Activated T-helper 1 cell treated with anti-CD3 and anti-CD28 coated beads, Interleukin-12 subunit alpha, Interleukin-12 subunit beta, Interleukin-2, Interleukin-4 antibody, amounts not matched to agents 30 ng/mL and 10 ng/mL and 1 ng/mL, durations not matched to agents 14 hours and 24 hours and 36 hours (primary cell): ENCODE results near the gene GGT6. TPM values are rescaled to one million over a fixed set of nuclear protein-coding genes. Genes with fewer than 3 reads are reported as not detected.
A peak's percentile ranks its signal among the peaks of the same experiment; 100 is the strongest.

Experiments
- DNase-seq: peaks from one replicate; pipeline ENCODE4 v3.0.0; 2021; ENCODE audit warnings: low spot score
- H3K27ac Mint-ChIP-seq: one replicate; pipeline ENCODE4 v1.8.0; 2021; ENCODE audit warnings: mild to moderate bottlenecking, mixed read lengths
- H3K27me3 Mint-ChIP-seq: one replicate; pipeline ENCODE4 v1.8.0; 2022; ENCODE audit warnings: mild to moderate bottlenecking, moderate library complexity, mixed read lengths; ENCODE audit not compliant: insufficient read depth
- H3K36me3 Mint-ChIP-seq: one replicate; pipeline ENCODE4 v1.8.0; 2021; ENCODE audit warnings: low read depth, mixed read lengths
- H3K4me1 Mint-ChIP-seq: one replicate; pipeline ENCODE4 v1.8.0; 2021; ENCODE audit warnings: low read depth, mixed read lengths
- H3K4me3 Mint-ChIP-seq: one replicate; pipeline ENCODE4 v1.8.0; 2021; ENCODE audit warnings: mild to moderate bottlenecking, moderate library complexity, mixed read lengths
- H3K9me3 Mint-ChIP-seq: one replicate; pipeline ENCODE4 v1.8.0; 2021; ENCODE audit warnings: mixed read lengths
- intact Hi-C: fragments of 100-400 bp; cut with micrococcal nuclease; formaldehyde crosslinking; loops from one replicate; pipeline ENCODE4 v1.15.1; 2024
- total RNA-seq: library from RNA; stranded (reverse); gene quantifications from 2 replicates; pipeline ENCODE4 v1.2.3, GENCODE V29; 2022

GGT6 gene
- total RNA-seq, 1 donor from 2014 or later, result not detected

DNA sequence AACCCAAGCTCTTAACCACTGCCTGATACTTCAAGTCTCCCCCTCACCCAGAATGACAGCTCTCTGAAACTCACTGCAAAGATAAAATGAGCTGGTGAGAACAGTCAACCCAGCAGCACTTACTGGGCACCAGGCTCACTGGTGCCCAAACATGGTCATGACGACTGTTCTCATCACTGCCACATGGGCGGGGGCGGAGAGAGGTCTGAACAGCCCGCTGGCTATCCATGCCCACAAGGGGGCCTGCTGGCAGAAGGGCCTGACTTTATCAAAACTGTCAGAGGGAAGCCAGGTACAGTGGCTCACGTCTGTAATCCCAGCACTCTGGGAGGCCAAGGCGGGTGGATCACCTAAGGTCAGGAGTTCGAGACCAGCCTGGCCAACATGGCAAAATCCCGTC is 9.2 kb downstream of the GGT6 start:
- H3K4me3 Mint-ChIP-seq, result peak overlapping the region; percentile 11
- DNase-seq, result no peak
- peaks cover 21% of the 10 kb centered on the region for H3K4me1 Mint-ChIP-seq
- H3K27ac Mint-ChIP-seq, result no peak overlapping the region
- no peaks in the 10 kb centered on the region for H3K9me3 Mint-ChIP-seq
- peaks cover 41% of the 10 kb centered on the region for H3K36me3 Mint-ChIP-seq
- no peaks in the 10 kb centered on the region for H3K27me3 Mint-ChIP-seq
- intact Hi-C loops, result no loop called here

DNA sequence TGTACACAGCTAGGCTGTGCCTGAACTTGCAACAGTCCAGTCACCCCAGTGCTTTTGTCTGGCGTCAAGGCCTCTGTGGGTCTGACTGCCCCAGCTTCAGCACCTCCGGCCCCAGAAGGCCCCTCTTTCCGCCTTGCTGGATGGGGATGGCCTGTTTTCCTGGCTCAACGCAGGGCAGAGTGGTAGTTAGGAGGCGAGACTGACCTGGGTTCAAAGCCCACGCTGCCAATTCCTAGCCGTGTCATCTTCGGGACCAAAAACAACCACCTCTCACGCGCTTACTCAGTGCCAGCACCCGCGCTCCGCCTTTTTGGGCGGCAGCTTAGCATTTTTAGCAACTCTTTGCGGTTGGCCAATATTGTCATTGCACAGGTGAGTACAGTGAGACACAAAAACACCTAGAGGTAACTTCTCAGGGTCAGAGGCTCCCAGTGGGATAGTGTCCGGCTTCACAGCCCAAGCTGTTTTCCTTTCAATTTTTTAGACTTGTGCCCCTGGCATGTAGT is 9.8 kb downstream of the GGT6 start:
- DNase-seq, result no peak
- H3K4me3 Mint-ChIP-seq, result no peak overlapping the region
- H3K36me3 Mint-ChIP-seq, result peaks cover 41% of the 10 kb centered on the region
- intact Hi-C loops, result no loop called here
- H3K9me3 Mint-ChIP-seq, result no peaks in the 10 kb centered on the region
- peaks cover 16% of the 10 kb centered on the region for H3K4me1 Mint-ChIP-seq
- no peak overlapping the region for H3K27ac Mint-ChIP-seq
- H3K27me3 Mint-ChIP-seq, result no peaks in the 10 kb centered on the region

DNA sequence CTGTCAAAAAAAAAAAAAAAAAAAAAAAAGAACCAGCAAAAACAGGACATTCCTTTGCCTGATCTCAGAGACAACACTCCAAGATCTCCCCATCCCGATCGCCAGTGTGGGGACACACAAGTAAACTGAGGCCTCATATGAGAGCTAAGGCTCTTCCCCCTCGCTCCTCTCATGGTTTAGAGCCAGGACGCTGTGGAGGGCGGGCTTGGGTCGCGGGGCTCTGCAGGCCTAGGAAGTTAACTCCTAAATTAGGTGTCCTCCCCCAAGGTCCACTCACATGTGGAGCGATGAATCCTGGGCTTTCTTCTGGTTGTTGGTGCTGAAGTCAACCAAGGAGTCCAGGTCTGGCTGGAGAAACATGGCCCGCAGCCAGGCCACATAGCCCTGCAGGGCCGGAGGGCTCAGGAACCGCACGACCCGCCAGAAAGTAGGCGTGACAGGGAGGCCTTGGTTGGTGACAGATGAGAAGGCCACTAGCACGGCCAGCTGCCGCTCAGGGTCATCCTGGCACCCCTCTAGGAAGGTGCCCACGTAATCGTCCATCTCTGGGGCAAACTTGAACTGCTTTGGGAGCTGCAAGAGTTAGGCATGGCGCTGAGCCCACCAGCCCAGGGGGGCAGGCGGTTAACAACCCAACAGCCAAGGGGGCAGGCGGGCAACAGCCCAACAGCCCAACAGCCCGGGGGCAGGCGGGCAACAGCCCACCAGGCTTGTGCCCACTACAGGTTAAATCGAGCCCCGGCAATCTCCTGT is 10.4 kb downstream of the GGT6 start:
- Mint-ChIP-seq H3K27ac (no peak overlapping the region), H3K4me3 (no peak overlapping the region), H3K4me1 (peaks cover 11% of the 10 kb centered on the region), H3K36me3 (peaks cover 38% of the 10 kb centered on the region), H3K9me3 (no peaks in the 10 kb centered on the region), H3K27me3 (no peaks in the 10 kb centered on the region)
- intact Hi-C loops, result no loop called here
- no peak for DNase-seq

DNA sequence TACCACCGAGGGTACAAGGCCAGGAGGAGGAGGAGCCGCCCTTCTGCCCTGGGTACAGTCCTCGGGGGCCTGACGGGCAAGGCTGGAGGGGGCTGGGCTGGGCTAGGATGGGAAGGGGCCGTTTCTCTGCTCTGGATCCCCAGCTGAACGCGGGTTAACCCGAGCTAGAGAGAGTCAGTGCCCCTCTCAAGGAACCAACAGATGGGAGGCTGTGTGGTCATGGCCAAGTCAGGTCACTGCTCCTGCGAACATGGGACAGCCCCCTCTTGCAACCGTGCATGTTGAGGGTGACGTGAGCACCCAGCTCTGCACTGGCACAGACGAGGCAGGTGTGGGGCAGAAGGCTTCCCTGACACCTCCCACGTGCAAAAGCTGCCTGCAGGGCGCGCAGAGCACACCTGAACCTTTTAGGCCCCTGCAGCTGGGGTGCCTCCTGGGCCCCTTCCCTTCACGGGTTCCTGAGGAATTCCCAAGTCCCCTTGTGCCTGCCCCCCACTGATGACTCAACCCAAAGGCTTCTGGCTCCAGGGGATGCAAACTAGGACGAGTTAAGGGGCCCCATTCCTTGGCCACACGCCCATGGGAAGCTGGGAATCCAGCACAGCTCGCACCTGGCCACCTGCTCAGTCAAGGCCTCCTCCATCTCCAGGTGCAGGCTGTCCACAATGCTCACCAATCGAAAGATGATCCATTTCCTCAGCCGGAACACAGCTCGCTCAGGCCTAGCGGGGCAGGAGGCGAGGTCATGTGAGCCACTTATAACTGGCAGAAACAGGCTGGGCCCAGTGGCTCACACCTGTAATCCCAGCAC is 11.5 kb downstream of the GGT6 start:
- H3K27ac Mint-ChIP-seq, result no peak overlapping the region
- intact Hi-C loops, result no loop called here
- peaks cover 30% of the 10 kb centered on the region for H3K36me3 Mint-ChIP-seq
- no peaks in the 10 kb centered on the region for H3K9me3 Mint-ChIP-seq
- H3K4me1 Mint-ChIP-seq, result peaks cover 5% of the 10 kb centered on the region
- H3K4me3 Mint-ChIP-seq, result no peak overlapping the region
- no peak for DNase-seq
- no peaks in the 10 kb centered on the region for H3K27me3 Mint-ChIP-seq

DNA sequence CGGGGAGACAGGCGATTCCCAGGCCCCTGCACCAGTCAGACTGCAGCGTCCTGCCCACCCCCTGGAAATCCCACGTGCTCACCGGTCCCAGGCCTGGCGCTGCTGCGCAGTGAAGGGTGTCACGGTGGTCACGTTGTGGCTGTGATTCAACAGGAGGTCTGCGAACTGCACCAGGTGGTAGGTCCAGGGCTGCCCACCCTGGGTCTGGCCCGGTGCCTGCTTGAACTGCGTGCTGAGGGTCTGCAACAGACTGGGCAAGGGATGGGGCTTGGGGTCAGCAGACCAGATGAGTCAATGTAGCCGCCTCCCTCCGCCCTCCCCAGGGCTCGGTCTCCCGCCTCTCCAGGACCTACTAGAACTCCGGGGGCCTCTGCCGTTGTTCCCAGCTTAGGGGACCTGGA is 12.3 kb downstream of the GGT6 start:
- Mint-ChIP-seq H3K27ac (no peak overlapping the region), H3K4me1 (no peaks in the 10 kb centered on the region), H3K9me3 (no peaks in the 10 kb centered on the region), H3K36me3 (peaks cover 26% of the 10 kb centered on the region), H3K27me3 (no peaks in the 10 kb centered on the region), H3K4me3 (no peak overlapping the region)
- no peak for DNase-seq
- intact Hi-C loops, result no loop called here

DNA sequence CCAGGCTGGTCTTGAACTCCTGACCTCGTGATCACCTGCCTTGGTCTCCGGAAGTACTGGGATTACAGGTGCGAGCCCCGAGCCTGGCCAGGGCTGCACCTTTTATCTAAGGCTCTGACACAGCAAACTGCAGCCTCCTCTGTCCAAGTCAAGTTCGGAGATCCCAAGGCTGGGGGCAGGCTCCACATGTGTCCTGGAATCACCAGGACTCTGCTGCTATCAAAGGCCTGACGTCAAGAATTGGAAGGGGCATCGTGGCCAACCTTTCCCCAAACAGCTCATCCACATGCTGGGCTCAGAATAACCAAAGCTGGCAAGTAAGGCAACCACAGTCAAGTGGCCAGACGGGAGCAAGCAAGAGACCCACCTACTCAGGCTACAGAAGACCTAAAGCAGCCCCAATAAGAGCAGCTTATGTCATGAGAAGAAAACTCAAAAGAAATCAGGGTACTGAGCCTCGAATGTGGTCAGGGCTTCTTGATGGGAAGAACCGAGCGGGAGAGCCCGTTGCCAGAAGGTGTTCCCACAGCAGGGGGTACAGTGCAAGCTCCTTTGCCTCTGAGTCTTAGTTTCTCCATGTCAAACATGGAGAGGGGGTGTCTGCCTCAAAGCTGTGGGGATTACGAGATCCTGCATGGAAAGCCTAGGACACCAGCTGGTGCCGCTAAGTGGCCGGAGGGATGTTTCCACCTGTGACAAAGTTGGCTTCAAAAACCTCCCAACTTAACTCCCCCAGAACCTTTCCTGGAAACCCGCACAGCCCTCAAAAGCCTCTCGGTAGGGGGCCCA is 13.1 kb downstream of the GGT6 start:
- H3K4me3 Mint-ChIP-seq, result no peak overlapping the region
- peaks cover 26% of the 10 kb centered on the region for H3K36me3 Mint-ChIP-seq
- no peaks in the 10 kb centered on the region for H3K27me3 Mint-ChIP-seq
- no peaks in the 10 kb centered on the region for H3K9me3 Mint-ChIP-seq
- DNase-seq, result no peak
- intact Hi-C loops, result no loop called here
- no peak overlapping the region for H3K27ac Mint-ChIP-seq
- H3K4me1 Mint-ChIP-seq, result no peaks in the 10 kb centered on the region

DNA sequence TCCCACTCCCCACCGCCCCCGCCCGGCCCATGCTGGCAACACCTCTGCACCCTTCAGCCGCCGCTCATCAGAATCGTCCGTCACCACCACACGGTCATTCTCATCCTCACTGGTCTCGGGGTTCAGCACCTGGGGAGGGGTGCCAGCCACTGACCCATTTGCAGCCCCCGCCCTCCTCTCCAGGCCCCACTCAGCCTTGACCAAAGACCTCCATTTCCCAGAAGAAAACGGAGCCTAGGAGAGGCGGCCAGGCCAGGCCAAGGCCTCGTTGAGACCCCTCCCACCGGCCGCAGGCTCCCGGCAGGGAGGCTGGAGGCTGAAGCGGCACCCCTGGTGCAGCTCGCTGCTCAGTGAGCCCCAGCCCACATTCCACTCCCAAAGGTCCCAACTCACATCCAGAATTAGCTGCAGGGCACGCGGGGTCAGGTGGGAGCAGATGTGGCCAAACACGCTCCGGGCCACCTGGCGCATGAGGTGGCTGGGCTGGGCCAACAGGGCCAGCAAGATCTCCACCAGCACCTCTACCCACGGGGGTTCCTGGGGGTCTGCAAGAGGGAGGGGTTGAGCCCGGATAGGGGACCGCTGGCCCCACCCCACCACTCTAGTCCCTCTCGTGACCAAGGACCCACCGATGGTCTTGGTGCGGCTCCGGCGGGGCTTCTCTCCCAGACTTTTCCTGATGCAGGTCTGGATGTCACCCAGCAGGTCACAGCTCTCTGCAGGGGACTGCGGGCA is 15.0 kb downstream of the GGT6 start:
- Mint-ChIP-seq H3K27me3 (no peaks in the 10 kb centered on the region), H3K36me3 (peaks cover 23% of the 10 kb centered on the region), H3K27ac (no peak overlapping the region), H3K9me3 (no peaks in the 10 kb centered on the region), H3K4me1 (no peaks in the 10 kb centered on the region), H3K4me3 (no peak overlapping the region)
- no peak for DNase-seq
- intact Hi-C loops, result no loop called here

DNA sequence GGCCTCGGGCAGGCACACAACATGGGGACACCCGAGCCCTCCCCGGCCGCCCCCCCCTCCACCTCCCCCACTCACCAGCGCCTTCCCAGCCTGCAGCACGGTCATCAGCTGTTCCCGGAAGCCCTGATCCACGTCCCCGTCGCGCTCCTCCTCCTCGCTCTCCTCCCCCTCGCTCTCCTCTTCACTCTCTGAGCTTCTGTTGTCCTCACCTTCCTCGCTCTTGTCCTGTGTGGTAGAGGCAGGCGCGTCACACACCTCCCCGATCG is 15.5 kb downstream of the GGT6 start:
- Mint-ChIP-seq H3K36me3 (peaks cover 23% of the 10 kb centered on the region), H3K9me3 (no peaks in the 10 kb centered on the region), H3K27ac (no peak overlapping the region), H3K4me3 (no peak overlapping the region), H3K4me1 (no peaks in the 10 kb centered on the region), H3K27me3 (no peaks in the 10 kb centered on the region)
- no peak for DNase-seq
- intact Hi-C loops, result no loop called here

DNA sequence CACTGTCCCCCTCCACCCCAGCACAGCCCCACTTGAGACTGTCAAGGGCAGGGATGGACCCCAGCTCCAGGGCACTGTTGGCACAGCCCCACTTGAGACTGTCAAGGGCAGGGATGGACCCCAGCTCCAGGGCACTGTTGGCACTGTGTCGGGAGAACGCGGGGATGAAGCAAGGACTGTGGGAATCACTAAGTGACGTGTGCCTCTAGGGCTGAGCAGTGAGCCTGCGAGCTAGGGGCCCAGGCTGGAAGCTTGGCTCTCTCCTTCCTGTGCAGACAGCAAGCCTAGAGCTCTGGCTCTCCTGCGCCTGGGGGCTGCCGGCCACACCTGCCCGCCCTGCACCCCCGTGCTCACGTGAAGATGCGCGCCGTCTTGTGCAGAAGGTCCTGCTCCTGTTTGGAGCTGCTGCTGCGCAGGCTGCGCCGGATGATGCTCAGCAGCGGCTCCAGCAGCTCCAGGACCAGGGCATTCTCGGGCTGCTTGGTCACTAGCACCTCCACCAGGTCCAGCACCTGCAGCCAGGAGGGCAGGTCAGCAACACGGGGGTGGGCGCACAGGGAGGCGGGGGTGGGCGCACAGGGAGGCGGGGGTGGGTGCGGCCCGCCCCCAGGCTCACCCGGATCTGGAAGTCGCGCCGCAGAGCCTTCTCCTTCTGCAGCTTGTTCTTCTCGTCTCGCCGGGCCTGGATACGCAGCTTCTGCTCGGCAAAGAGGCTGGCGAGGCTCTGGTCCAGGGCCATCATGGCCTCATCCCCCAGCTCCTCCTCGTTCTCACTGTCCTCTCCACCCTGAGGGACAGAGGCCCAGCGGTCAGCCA is 16.0 kb downstream of the GGT6 start:
- Mint-ChIP-seq H3K4me3 (no peak overlapping the region), H3K9me3 (no peaks in the 10 kb centered on the region), H3K27ac (no peak overlapping the region), H3K27me3 (no peaks in the 10 kb centered on the region), H3K4me1 (no peaks in the 10 kb centered on the region), H3K36me3 (peaks cover 25% of the 10 kb centered on the region)
- no peak for DNase-seq
- intact Hi-C loops, result no loop called here

DNA sequence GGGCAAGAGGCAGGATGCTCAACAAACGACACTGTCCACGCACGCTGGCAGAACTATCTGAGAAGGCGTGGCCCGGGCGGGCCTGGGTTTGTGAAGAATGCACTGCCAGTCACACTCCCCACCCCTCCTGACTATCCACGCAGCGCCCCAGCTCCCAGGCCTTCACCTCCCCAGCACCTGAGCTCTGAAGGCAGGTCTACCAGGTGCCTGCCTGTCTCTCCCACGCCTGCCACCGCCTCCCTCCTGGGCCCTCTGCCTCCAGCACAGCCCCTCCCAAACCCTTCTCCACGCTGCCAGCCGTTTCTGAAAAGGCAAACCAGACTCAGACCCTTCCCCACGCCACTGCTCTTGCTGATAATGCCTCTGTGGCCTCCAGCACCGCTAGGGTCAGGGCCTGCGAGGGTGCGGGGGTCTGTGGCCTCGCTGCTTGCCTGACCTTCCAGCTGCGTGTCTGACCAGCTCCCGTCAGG is 16.8 kb downstream of the GGT6 start:
- no peaks in the 10 kb centered on the region for H3K4me1 Mint-ChIP-seq
- H3K4me3 Mint-ChIP-seq, result no peak overlapping the region
- H3K36me3 Mint-ChIP-seq, result peaks cover 25% of the 10 kb centered on the region
- intact Hi-C loops, result no loop called here
- H3K9me3 Mint-ChIP-seq, result no peaks in the 10 kb centered on the region
- no peak for DNase-seq
- H3K27me3 Mint-ChIP-seq, result no peaks in the 10 kb centered on the region
- no peak overlapping the region for H3K27ac Mint-ChIP-seq

DNA sequence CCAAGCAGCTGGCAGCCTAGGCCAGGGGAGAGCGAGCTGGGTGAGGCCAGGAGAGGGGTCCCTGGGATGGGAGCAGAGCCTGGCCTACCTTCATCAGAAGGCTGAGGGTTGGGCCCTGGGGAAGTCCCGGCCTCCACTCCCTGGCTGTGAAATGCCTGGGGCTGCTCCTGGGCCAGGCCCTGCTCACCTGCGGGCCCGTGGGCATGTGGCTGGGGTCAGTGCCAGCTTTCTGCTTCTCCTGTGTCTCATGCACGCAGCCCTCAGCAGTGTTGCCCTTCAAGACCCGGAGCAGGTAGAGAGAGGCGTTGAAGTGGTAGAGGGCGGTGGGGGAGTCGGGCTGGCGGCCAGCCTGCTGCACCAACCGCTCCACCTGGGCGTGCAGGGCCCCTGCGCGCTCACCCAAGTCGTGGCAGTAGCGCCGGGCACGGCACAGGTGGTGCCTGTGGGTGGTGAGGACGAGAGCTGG is 17.6 kb downstream of the GGT6 start:
- Mint-ChIP-seq H3K27ac (no peak overlapping the region), H3K4me1 (no peaks in the 10 kb centered on the region), H3K27me3 (no peaks in the 10 kb centered on the region), H3K4me3 (no peak overlapping the region), H3K9me3 (no peaks in the 10 kb centered on the region), H3K36me3 (peaks cover 23% of the 10 kb centered on the region)
- intact Hi-C loops, result no loop called here
- DNase-seq, result no peak
